OCI-M2 (cell line): ENCODE results near the gene MAST4.

Source experiments
- DNase-seq: peaks from one replicate; lab custom pipeline; 2025; ENCODE audit not compliant: unreplicated experiment; lab: John Stamatoyannopoulos, UW

Gene MAST4

GRCh38 chr5:66603164-66603563 lies 7.0 kb downstream of the MAST4 start:
- no peak for DNase-seq

GRCh38 chr5:66603881-66604280 lies 7.7 kb downstream of the MAST4 start:
- no peak for DNase-seq

GRCh38 chr5:66606713-66607112 lies 10.5 kb downstream of the MAST4 start:
- DNase-seq: no peak

- no peak for DNase-seq
Measured at GRCh38 chr5:66608501-66608900, 12.3 kb downstream of the MAST4 start.

- no peak for DNase-seq
Measured at GRCh38 chr5:66609615-66610014, 13.4 kb downstream of the MAST4 start.

GRCh38 chr5:66612226-66612625 lies 16.0 kb downstream of the MAST4 start:
- DNase-seq: no peak

- DNase-seq: no peak
Measured at GRCh38 chr5:66615136-66615535, 18.9 kb downstream of the MAST4 start.

GRCh38 chr5:66615894-66616293 lies 19.7 kb downstream of the MAST4 start:
- no peak for DNase-seq

- no peak for DNase-seq
Measured at GRCh38 chr5:66616520-66617225, 20.5 kb downstream of the MAST4 start.

- DNase-seq: no peak
Measured at GRCh38 chr5:66617226-66617861, 21.2 kb downstream of the MAST4 start.

GRCh38 chr5:66617991-66618768 lies 22.0 kb downstream of the MAST4 start:
- no peak for DNase-seq

GRCh38 chr5:66620711-66621110 lies 24.5 kb downstream of the MAST4 start:
- no peak for DNase-seq

- no peak for DNase-seq
Measured at GRCh38 chr5:66621146-66621545, 25.0 kb downstream of the MAST4 start.

- no peak for DNase-seq
Measured at GRCh38 chr5:66621736-66622135, 25.5 kb downstream of the MAST4 start.

- DNase-seq: no peak
Measured at GRCh38 chr5:66628561-66628960, 32.4 kb downstream of the MAST4 start.

GRCh38 chr5:66629446-66629845 lies 33.3 kb downstream of the MAST4 start:
- no peak for DNase-seq

GRCh38 chr5:66633754-66634153 lies 37.6 kb downstream of the MAST4 start:
- DNase-seq: no peak

GRCh38 chr5:66634601-66635000 lies 38.4 kb downstream of the MAST4 start:
- no peak for DNase-seq

GRCh38 chr5:66637994-66638393 lies 41.8 kb downstream of the MAST4 start:
- no peak for DNase-seq

GRCh38 chr5:66639037-66639436 lies 42.8 kb downstream of the MAST4 start:
- DNase-seq: no peak

GRCh38 chr5:66642538-66642937 lies 46.3 kb downstream of the MAST4 start:
- no peak for DNase-seq

GRCh38 chr5:66643387-66643786 lies 47.2 kb downstream of the MAST4 start:
- DNase-seq: no peak
